SK-N-MC (cell line): Measurements from ENCODE around the gene SH3GL3.

Experiments
- EZH2 ChIP-seq: fragments of 200-600 bp; sonication (generic); IDR thresholded peaks from one replicate; pipeline ENCODE4 v1.6.1; 2017; ENCODE audit warnings: antibody characterized with exemption
- FOXP2 ChIP-seq: optimal IDR thresholded peaks from 2 replicates; pipeline ENCODE3; 2011; ENCODE audit warnings: mild to moderate bottlenecking, moderate library complexity; ENCODE audit not compliant: insufficient read depth; ENCODE audit errors: extremely low read length, control extremely low read depth
- POLR2AphosphoS5 ChIP-seq: IDR thresholded peaks from 2 replicates; pipeline ENCODE4 v1.6.1; 2012; ENCODE audit warnings: mild to moderate bottlenecking, low read depth, low read length, borderline replicate concordance

DNA sequence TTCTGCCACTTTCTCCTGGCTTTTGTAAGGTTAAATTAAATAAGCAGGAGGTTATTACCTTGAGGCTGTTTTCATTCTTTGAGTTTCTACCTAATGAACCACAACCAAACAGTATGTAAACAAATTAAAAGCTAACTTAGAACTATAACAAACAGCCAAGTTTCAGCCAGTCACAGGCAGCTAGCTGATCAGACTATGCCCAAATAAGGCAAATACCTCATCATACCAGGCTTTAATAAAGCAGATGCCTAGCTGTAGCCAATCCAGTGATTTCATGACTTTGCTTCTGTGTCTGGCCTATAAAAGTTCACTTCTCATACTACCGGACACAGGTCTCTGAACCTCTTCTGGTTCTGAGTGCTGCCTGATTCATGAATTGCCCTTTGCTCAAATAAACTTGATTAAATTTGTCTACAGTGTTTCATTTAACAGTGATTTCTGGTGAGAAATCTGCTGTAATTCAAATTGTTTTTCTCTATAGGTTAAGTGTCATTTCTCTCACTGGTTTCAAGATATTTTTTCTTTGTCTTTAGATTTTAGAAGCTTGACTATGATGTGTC lies 24.2 kb downstream of the SH3GL3 start:
- TF ChIP-seq EZH2 (no peak), POLR2AphosphoS5 (no peak), FOXP2 (no peak)
